Esophagus squamous epithelium (tissue), 5 donors: ENCODE data around the gene CFAP299. TPM values are rescaled to one million over a fixed set of nuclear protein-coding genes. Genes with fewer than 3 reads are reported as not detected.
"Not testable (repeated sequence)": the region's sequence is repeated elsewhere in the genome, so short reads cannot be mapped to it uniquely, and the experiment has no call there.

ENCODE experiments used
- DNase-seq: peaks from one replicate; lab custom pipeline; 2025; lab: John Stamatoyannopoulos, UW
- H3K27ac ChIP-seq, 4 donors: fragments of 200-600 bp; sonication (generic); one replicate each; pipeline ENCODE4 v1.5.1; 2016 to 2019; ENCODE audit warnings: mild to moderate bottlenecking in 1 of 4
- H3K27me3 ChIP-seq, 4 donors: fragments of 200-600 bp; sonication (generic); 1 replicate in 3 of 4; 2 replicates in 1 of 4; pipeline versions ENCODE4 v1.5.1 to v1.6.0; 2017 to 2021; ENCODE audit warnings: antibody characterized with exemption in 1 of 4
- H3K36me3 ChIP-seq, 3 donors: fragments of 200-600 bp; sonication (generic); one replicate each; pipeline ENCODE4 v1.5.1; 2016 to 2019
- H3K4me1 ChIP-seq, 3 donors: fragments of 200-600 bp; sonication (generic); one replicate each; pipeline ENCODE4 v1.5.1; 2017 to 2019
- H3K4me3 ChIP-seq, 4 donors: fragments of 200-600 bp; sonication (generic); 1 replicate in 3 of 4; 2 replicates in 1 of 4; pipeline ENCODE4 v1.5.1; 2016 to 2019; ENCODE audit warnings: mild to moderate bottlenecking in 2 of 4, moderate library complexity in 1 of 4
- H3K9me3 ChIP-seq, 3 donors: fragments of 200-600 bp; sonication (generic); one replicate each; pipeline ENCODE4 v1.5.1; 2016 to 2019
- CTCF ChIP-seq, 6 experiments: fragments of 450-650 bp in 4 of 6; fragments of 200-600 bp in 2 of 6; sonication (generic) in 2 of 6; IDR thresholded peaks; one replicate each; pipeline ENCODE4 v1.5.1; 2016 to 2019; ENCODE audit warnings: antibody characterized with exemption in 6 of 6, mild to moderate bottlenecking in 4 of 6, moderate library complexity in 4 of 6
- POLR2A ChIP-seq, 4 donors: fragments of 450-650 bp; IDR thresholded peaks; one replicate each; pipeline ENCODE4 v1.6.1; 2017; ENCODE audit warnings: antibody characterized with exemption in 4 of 4, mild to moderate bottlenecking in 4 of 4, moderate library complexity in 3 of 4
- WGBS, 2 donors: methylation state at CpG; one replicate each; pipeline ENCODE4 v1.1.5; 2018; 5-methylcytosine and 5-hydroxymethylcytosine counted together
- intact Hi-C: fragments of 100-400 bp; cut with DNase I; formaldehyde crosslinking; loops from one replicate; pipeline ENCODE4 v1.15.0; 2022
- total RNA-seq, 4 donors: library from RNA; depleted of rRNA; stranded (reverse); fragments of >200 nt; gene quantifications; one replicate each; pipeline ENCODE4 v1.1.0, GENCODE V29; 2016
- donor health status: DM: yes; HTN: yes; CAD: no.

The CFAP299 gene
- total RNA-seq, 4 donors from 2014 or later = not detected

- H3K27me3 ChIP-seq = no peaks in the 10 kb centered on the region
- H3K36me3 ChIP-seq = no peaks in the 10 kb centered on the region
- no peaks in the 10 kb centered on the region for H3K4me1 ChIP-seq
- intact Hi-C loops = no loop called here
- H3K4me3 ChIP-seq = no peak overlapping the region
- no peak for DNase-seq
- 53 to 87% methylated on average over 1 of the region's 1 CpG for WGBS, 2 donors
- TF ChIP-seq POLR2A (IDR thresholded peaks at IDR 0.05) = no peak
- TF ChIP-seq CTCF (IDR thresholded peaks at IDR 0.05) = no peak
- H3K27ac ChIP-seq = no peak overlapping the region
- H3K9me3 ChIP-seq = no peaks in the 10 kb centered on the region
Measured at GRCh38 chr4:80781431-80781830, 445.9 kb downstream of the CFAP299 start.

- no peak for DNase-seq
- Histone ChIP-seq H3K9me3 (no peaks in the 10 kb centered on the region), H3K4me3 (no peak overlapping the region), H3K36me3 (no peaks in the 10 kb centered on the region), H3K27ac (no peak overlapping the region), H3K4me1 (no peaks in the 10 kb centered on the region), H3K27me3 (no peaks in the 10 kb centered on the region)
- TF ChIP-seq CTCF (IDR thresholded peaks at IDR 0.05) (no peak), POLR2A (IDR thresholded peaks at IDR 0.05) (no peak)
- intact Hi-C loops = no loop called here
- 40 to 45% methylated on average over 1 of the region's 1 CpG for WGBS, 2 donors
Measured at GRCh38 chr4:80787306-80787705, 451.8 kb downstream of the CFAP299 start.

GRCh38 chr4:80788798-80789197 lies 453.3 kb downstream of the CFAP299 start:
- no peak overlapping the region for H3K27ac ChIP-seq
- no peaks in the 10 kb centered on the region for H3K4me1 ChIP-seq
- no peaks in the 10 kb centered on the region for H3K36me3 ChIP-seq
- WGBS, 2 donors = 74 to 91% methylated on average over 1 of the region's 1 CpG
- H3K9me3 ChIP-seq = no peaks in the 10 kb centered on the region
- DNase-seq = no peak
- TF ChIP-seq POLR2A (IDR thresholded peaks at IDR 0.05) = no peak
- no peak for TF ChIP-seq CTCF (IDR thresholded peaks at IDR 0.05)
- H3K27me3 ChIP-seq = no peaks in the 10 kb centered on the region
- H3K4me3 ChIP-seq = no peak overlapping the region
- intact Hi-C loops = no loop called here

GRCh38 chr4:80790152-80790551 lies 454.6 kb downstream of the CFAP299 start:
- Histone ChIP-seq H3K4me1 (no peaks in the 10 kb centered on the region), H3K27me3 (no peaks in the 10 kb centered on the region), H3K9me3 (no peaks in the 10 kb centered on the region), H3K27ac (no peak overlapping the region), H3K36me3 (no peaks in the 10 kb centered on the region), H3K4me3 (no peak overlapping the region)
- 84 to 86% methylated on average over 3 of the region's 3 CpGs for WGBS, 2 donors
- DNase-seq = no peak
- no peak for TF ChIP-seq POLR2A (IDR thresholded peaks at IDR 0.05)
- no peak for TF ChIP-seq CTCF (IDR thresholded peaks at IDR 0.05)
- intact Hi-C loops = no loop called here

- peaks cover 0 to 19% (median 0%) of the 10 kb centered on the region in 3 donors for H3K9me3 ChIP-seq
- H3K36me3 ChIP-seq, intact Hi-C loops, DNase-seq, H3K27me3 ChIP-seq, H3K4me3 ChIP-seq, H3K27ac ChIP-seq, H3K4me1 ChIP-seq: not testable (repeated sequence)
- 26 to 40% methylated on average over 1 of the region's 1 CpG for WGBS, 2 donors
Measured at GRCh38 chr4:80793660-80794059, 458.1 kb downstream of the CFAP299 start.

GRCh38 chr4:80798082-80798481 lies 462.6 kb downstream of the CFAP299 start:
- 60 to 91% methylated on average over 1 of the region's 1 CpG for WGBS, 2 donors
- no peak for DNase-seq
- H3K4me1 ChIP-seq = no peaks in the 10 kb centered on the region
- H3K4me3 ChIP-seq = no peak overlapping the region
- peaks cover 0 to 19% (median 0%) of the 10 kb centered on the region in 3 donors for H3K9me3 ChIP-seq
- intact Hi-C loops = no loop called here
- no peaks in the 10 kb centered on the region for H3K36me3 ChIP-seq
- H3K27ac ChIP-seq = no peak overlapping the region
- H3K27me3 ChIP-seq = no peaks in the 10 kb centered on the region
- TF ChIP-seq CTCF (IDR thresholded peaks at IDR 0.05) (no peak), POLR2A (IDR thresholded peaks at IDR 0.05) (no peak)

GRCh38 chr4:80800719-80801118 lies 465.2 kb downstream of the CFAP299 start:
- H3K27ac ChIP-seq, DNase-seq, H3K4me3 ChIP-seq, H3K4me1 ChIP-seq, H3K27me3 ChIP-seq, intact Hi-C loops, H3K36me3 ChIP-seq: not testable (repeated sequence)
- 85 to 93% methylated on average over 1 of the region's 1 CpG for WGBS, 2 donors
- H3K9me3 ChIP-seq = peaks cover 0 to 19% (median 0%) of the 10 kb centered on the region in 3 donors
